ENCODE data around the gene CLCN2.

Gene CLCN2

DNA sequence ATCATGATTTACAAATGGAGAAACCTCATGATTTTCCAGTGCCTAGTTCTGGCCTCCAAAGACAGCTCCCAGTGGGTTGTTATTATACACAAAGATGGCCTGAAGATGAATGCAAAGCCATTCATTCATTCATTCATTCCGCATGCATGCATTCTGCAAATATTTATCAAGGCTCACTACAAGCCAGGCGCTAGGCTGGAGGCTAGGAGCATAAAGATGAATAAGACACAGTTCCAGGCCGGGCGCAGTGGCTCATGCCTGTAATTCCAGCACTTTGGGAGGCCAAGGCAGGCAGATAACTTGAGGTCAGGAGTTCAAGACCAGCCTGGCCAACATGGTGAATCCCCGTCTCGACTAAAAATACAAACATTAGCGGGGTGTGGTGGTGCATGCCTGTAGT, 64.8 kb downstream of the CLCN2 start:
- DNase-seq (ENCODE audit: low read depth in 2 of 2): no peak
